Upper lobe of left lung (tissue), 6 donors: Measurements from ENCODE around the gene FAM111B. TPM values are rescaled to one million over a fixed set of nuclear protein-coding genes. Genes with fewer than 3 reads are reported as not detected.

Experiments used
- ATAC-seq, 2 donors: fragments of 200-7000 bp; cut with Tn5 transposase; one replicate each; pipeline ENCODE4 v1.9.1; 2022; ENCODE audit warnings: mild to moderate bottlenecking in 2 of 2, moderate library complexity in 2 of 2; ENCODE audit not compliant: low FRiP score in 2 of 2
- DNase-seq, 2 donors: peaks; one replicate each; pipeline ENCODE4 v3.0.0-alpha.2; 2019 to 2020
- H3K27ac ChIP-seq, 4 donors: fragments of 200-600 bp; sonication (generic); one replicate each; pipeline ENCODE4 v1.5.1; 2016 to 2019
- H3K27me3 ChIP-seq, 4 donors: fragments of 200-600 bp; sonication (generic); one replicate each; pipeline ENCODE4 v1.5.1; 2017 to 2019
- H3K36me3 ChIP-seq, 4 donors: fragments of 200-600 bp; sonication (generic); one replicate each; pipeline ENCODE4 v1.5.1; 2016 to 2019
- H3K4me1 ChIP-seq, 4 donors: fragments of 200-600 bp; sonication (generic); one replicate each; pipeline ENCODE4 v1.5.1; 2018 to 2019
- H3K4me3 ChIP-seq, 4 donors: fragments of 200-600 bp; sonication (generic); one replicate each; pipeline ENCODE4 v1.5.1; 2017 to 2019; ENCODE audit warnings: mild to moderate bottlenecking in 2 of 4, moderate library complexity in 1 of 4
- H3K9me3 ChIP-seq, 4 donors: fragments of 200-600 bp; sonication (generic); one replicate each; pipeline ENCODE4 v1.5.1; 2018 to 2019
- CTCF ChIP-seq, 6 experiments: fragments of 450-650 bp in 4 of 6; fragments of 200-600 bp in 2 of 6; sonication (generic) in 2 of 6; IDR thresholded peaks; one replicate each; pipeline ENCODE4 v1.5.1; 2016 to 2019; ENCODE audit warnings: antibody characterized with exemption in 6 of 6
- EP300 ChIP-seq, 4 donors: sonication (generic); formaldehyde crosslinking; IDR thresholded peaks; one replicate each; pipeline ENCODE4 v1.5.1; 2017; ENCODE audit warnings: antibody characterized with exemption in 4 of 4, control low read depth in 2 of 4
- POLR2A ChIP-seq, 4 donors: fragments of 450-650 bp; IDR thresholded peaks; one replicate each; pipeline ENCODE4 v1.5.1; 2016 to 2017; ENCODE audit warnings: antibody characterized with exemption in 4 of 4, mild to moderate bottlenecking in 2 of 4
- POLR2AphosphoS5 ChIP-seq, 2 donors: sonication (generic); formaldehyde crosslinking; IDR thresholded peaks; one replicate each; pipeline ENCODE4 v1.5.1; 2017; ENCODE audit warnings: antibody characterized with exemption in 2 of 2
- WGBS, 2 donors: methylation state at CpG; one replicate each; pipeline ENCODE4 v1.1.5; 2017 to 2018; 5-methylcytosine and 5-hydroxymethylcytosine counted together
- total RNA-seq, 6 donors: library from RNA; depleted of rRNA in 4 of 6; stranded (reverse); fragments of >200 nt in 4 of 6; gene quantifications; one replicate each; pipeline versions ENCODE4 v1.1.0 to v1.2.1, GENCODE V29; 2016 to 2021
- donor health status: DM: no; HTN: no; CAD: no; lungs with moderate emphysema.
- donor health status: DM: no; HTN: yes; CAD: no; lungs with severe emphysema.

The FAM111B gene
- total RNA-seq, 6 donors from 2014 or later, result 0.92 to 5.0 (median 2.4) TPM; not detected in 1

DNA sequence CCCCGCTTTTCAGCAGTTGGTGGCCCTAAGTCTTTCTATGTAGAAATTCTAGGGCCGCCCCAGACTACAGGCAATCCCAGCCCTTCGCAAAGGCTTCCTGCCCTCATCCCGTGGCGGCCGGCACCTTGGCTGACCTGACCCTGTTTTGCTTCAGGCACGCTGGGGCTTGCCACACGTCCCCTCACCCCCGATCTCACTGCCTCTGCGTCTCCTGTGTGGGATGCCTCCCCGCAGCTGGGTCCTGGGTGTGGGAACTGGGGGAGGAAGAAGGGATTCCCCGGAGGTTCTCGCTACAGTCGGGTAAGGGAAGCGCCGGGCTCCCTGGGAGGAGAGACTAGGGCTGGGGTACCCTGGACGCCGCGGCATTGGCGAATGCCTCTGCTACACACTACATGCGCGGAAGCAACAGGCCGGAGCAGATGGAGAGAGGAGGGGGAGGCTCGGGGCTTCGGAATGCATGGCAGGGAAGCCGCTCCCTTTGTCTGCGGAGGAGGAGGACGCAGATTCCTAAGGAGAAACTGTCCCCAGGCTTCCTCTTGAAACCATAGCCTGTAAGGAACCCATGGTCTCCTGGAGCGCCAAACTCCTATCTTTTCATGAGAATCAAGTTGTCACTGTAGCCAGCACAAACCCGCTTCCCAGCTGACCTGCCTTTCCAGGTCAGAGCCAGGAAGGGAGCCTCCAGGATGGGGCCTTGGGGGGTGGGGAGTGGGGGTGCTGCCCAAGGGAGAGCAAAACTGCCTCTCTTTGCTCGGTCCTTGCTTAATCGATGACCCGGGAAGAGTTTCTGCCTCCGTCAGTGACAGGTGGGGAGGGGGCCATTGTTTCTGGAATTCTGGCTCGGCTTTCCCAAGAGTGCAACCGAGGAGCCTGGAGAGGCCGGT, 66.3 kb downstream of the FAM111B start:
- 10 to 36% methylated on average over 15 to 37 of the region's 37 CpGs for WGBS, 2 donors
- Histone ChIP-seq H3K4me3 (peak overlapping the region; percentile 29 to 89 (median 82)), H3K36me3 (no peaks in the 10 kb centered on the region), H3K4me1 (peaks cover 31 to 39% (median 32%) of the 10 kb centered on the region in 4 donors), H3K27me3 (no peaks in the 10 kb centered on the region), H3K9me3 (no peaks in the 10 kb centered on the region), H3K27ac (peak overlapping the region; percentile 71 to 87 (median 82))
- ATAC-seq, result peak; percentile 27 to 61
- peak; percentile 58 to 84 for DNase-seq
- no peak for TF ChIP-seq EP300 (IDR thresholded peaks at IDR 0.05)
- TF ChIP-seq POLR2A (IDR thresholded peaks at IDR 0.05), result peak in 1 of 4 donors; percentile 33
- TF ChIP-seq CTCF (IDR thresholded peaks at IDR 0.05), result no peak
- peak; percentile 6 to 48 for TF ChIP-seq POLR2AphosphoS5 (IDR thresholded peaks at IDR 0.05)

DNA sequence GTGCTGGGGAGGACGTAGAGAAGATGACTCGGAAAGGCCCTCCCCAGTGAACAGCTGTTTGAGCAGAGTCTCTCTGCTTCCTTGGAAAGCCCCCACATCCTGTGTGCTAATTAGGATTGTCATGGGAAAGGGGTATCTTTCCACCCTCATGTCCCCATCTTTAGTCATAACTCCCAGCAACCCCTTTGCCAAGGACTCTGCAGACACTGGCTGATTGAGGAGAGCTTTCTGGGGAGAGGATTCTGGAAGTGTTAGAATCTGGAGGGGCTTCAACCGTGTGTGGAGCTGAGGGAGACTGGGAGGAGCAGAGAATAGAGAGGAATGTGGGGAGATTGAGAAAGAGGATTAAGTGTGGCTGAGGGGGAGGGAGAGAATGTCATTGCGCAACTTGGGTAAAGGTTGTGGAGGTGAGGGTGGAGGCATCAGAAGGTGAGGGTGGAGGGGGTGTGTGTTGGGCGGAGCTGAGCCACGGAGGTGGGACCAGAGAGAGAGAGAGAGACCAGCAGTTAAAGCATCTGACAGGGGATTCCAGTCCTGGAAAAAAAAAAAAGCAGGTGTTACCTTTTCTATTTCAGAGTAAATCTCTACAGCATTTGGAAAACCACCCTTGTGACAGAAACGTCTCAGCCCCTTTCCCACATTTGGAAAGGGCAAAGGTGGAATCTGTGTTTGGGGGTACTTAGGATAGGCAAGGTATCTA, 67.1 kb downstream of the FAM111B start:
- H3K27ac ChIP-seq, result peak overlapping the region; percentile 71 to 87 (median 82)
- peak; percentile 5 to 81 for ATAC-seq
- no peaks in the 10 kb centered on the region for H3K36me3 ChIP-seq
- H3K9me3 ChIP-seq, result no peaks in the 10 kb centered on the region
- DNase-seq, result peak in 1 of 2 donors; percentile 86
- H3K4me3 ChIP-seq, result peak overlapping the region in 3 of 4 donors; percentile 77 to 89 (median 86)
- TF ChIP-seq CTCF (IDR thresholded peaks at IDR 0.05) (no peak), EP300 (IDR thresholded peaks at IDR 0.05) (peak in 1 of 4 donors; percentile 70), POLR2A (IDR thresholded peaks at IDR 0.05) (peak in 2 of 4 donors; percentile 10 to 45), POLR2AphosphoS5 (IDR thresholded peaks at IDR 0.05) (peak; percentile 23 to 49)
- H3K27me3 ChIP-seq, result no peaks in the 10 kb centered on the region
- H3K4me1 ChIP-seq, result peaks cover 32 to 39% (median 35%) of the 10 kb centered on the region in 4 donors
- 42 to 52% methylated on average over 7 of the region's 7 CpGs for WGBS, 2 donors

GRCh38 chr11:59174664-59175033, 67.6 kb downstream of the FAM111B start:
- TF ChIP-seq POLR2AphosphoS5 (IDR thresholded peaks at IDR 0.05) (no peak), POLR2A (IDR thresholded peaks at IDR 0.05) (no peak), EP300 (IDR thresholded peaks at IDR 0.05) (no peak), CTCF (IDR thresholded peaks at IDR 0.05) (no peak)
- 66 to 85% methylated on average over 7 of the region's 7 CpGs for WGBS, 2 donors
- DNase-seq (no peak), ATAC-seq (no peak)
- peaks cover 32 to 39% (median 35%) of the 10 kb centered on the region in 4 donors for H3K4me1 ChIP-seq
- H3K27me3 ChIP-seq, result no peaks in the 10 kb centered on the region
- no peaks in the 10 kb centered on the region for H3K36me3 ChIP-seq
- no peaks in the 10 kb centered on the region for H3K9me3 ChIP-seq
- H3K27ac ChIP-seq, result peak overlapping the region; percentile 52 to 86 (median 74)
- peak overlapping the region in 1 of 4 donors; percentile 77 for H3K4me3 ChIP-seq

DNA sequence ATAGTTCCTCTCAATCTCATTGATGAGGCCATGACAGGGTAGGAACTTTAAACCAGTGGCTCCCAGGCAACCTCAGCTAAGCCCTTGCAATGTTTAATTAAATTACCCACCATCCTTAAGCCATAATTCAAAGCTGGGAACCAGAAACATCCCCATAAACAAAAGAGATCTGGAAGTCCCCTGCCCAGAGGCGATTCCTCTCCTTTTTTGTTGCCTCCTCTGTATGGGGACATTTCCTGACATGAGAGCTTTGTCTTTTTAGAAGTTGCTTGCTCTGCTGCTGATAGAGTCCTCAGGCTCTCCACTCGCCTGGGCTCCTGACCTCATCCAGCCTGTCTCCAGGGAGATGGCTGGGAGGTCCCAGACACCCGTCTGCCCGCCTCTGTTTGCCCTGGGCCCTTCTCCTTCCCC, 68.1 kb downstream of the FAM111B start:
- WGBS, 2 donors, result 46 to 51% methylated on average over 4 of the region's 4 CpGs
- Histone ChIP-seq H3K9me3 (no peaks in the 10 kb centered on the region), H3K36me3 (no peaks in the 10 kb centered on the region), H3K4me3 (peak overlapping the region in 1 of 4 donors; percentile 77), H3K4me1 (peaks cover 32 to 39% (median 35%) of the 10 kb centered on the region in 4 donors), H3K27ac (peak overlapping the region; percentile 52 to 86 (median 74)), H3K27me3 (no peaks in the 10 kb centered on the region)
- ATAC-seq (no peak), DNase-seq (peak in 1 of 2 donors; percentile 80)
- TF ChIP-seq EP300 (IDR thresholded peaks at IDR 0.05), result no peak
- no peak for TF ChIP-seq CTCF (IDR thresholded peaks at IDR 0.05)
- TF ChIP-seq POLR2A (IDR thresholded peaks at IDR 0.05), result no peak
- TF ChIP-seq POLR2AphosphoS5 (IDR thresholded peaks at IDR 0.05), result no peak
